GM19238 (cell line): ENCODE data around the gene SORD.
"Not testable (repeated sequence)": the region's sequence is repeated elsewhere in the genome, so short reads cannot be mapped to it uniquely, and the experiment has no call there.

Source experiments
- DNase-seq: peaks from one replicate; pipeline ENCODE4 v3.0.0; 2011; ENCODE audit warnings: low spot score; ENCODE audit not compliant: insufficient read length

Gene SORD

GRCh38 chr15:45058690-45059675, 36.0 kb downstream of the SORD start:
- DNase-seq, result not testable (repeated sequence)

- not testable (repeated sequence) for DNase-seq
Measured at GRCh38 chr15:45062301-45062700, 39.3 kb downstream of the SORD start.

- DNase-seq, result no peak
Measured at GRCh38 chr15:45064386-45064785, 41.4 kb downstream of the SORD start.

GRCh38 chr15:45069942-45070360, 47.0 kb downstream of the SORD start:
- not testable (repeated sequence) for DNase-seq

GRCh38 chr15:45073602-45074001, 50.6 kb downstream of the SORD start:
- DNase-seq, result not testable (repeated sequence)

GRCh38 chr15:45075440-45076320, 52.7 kb downstream of the SORD start:
- DNase-seq, result not testable (repeated sequence)

- DNase-seq, result not testable (repeated sequence)
Measured at GRCh38 chr15:45077391-45077790, 54.4 kb downstream of the SORD start.

GRCh38 chr15:45079201-45079600, 56.2 kb downstream of the SORD start:
- DNase-seq, result not testable (repeated sequence)

GRCh38 chr15:45079628-45080246, 56.7 kb downstream of the SORD start:
- DNase-seq, result not testable (repeated sequence)

- not testable (repeated sequence) for DNase-seq
Measured at GRCh38 chr15:45080593-45080992, 57.6 kb downstream of the SORD start.

- DNase-seq, result not testable (repeated sequence)
Measured at GRCh38 chr15:45082412-45082811, 59.4 kb downstream of the SORD start.

GRCh38 chr15:45083223-45083622, 60.2 kb downstream of the SORD start:
- DNase-seq, result no peak

GRCh38 chr15:45084163-45084562, 61.2 kb downstream of the SORD start:
- no peak for DNase-seq

- no peak for DNase-seq
Measured at GRCh38 chr15:45087513-45087912, 64.5 kb downstream of the SORD start.

- no peak for DNase-seq
Measured at GRCh38 chr15:45088801-45089711, 66.1 kb downstream of the SORD start.

- DNase-seq, result no peak
Measured at GRCh38 chr15:45089712-45090373, 66.8 kb downstream of the SORD start.

GRCh38 chr15:45091161-45091560, 68.2 kb downstream of the SORD start:
- DNase-seq, result no peak

- no peak for DNase-seq
Measured at GRCh38 chr15:45091576-45091975, 68.6 kb downstream of the SORD start.

- no peak for DNase-seq
Measured at GRCh38 chr15:45093013-45093412, 70.0 kb downstream of the SORD start.
